GM12873 (cell line): ENCODE measurements around the gene IFT172.

Experiments used
- TF ChIP-seq, protein P1 (sequence below): IDR thresholded peaks from 2 replicates; pipeline ENCODE4 v1.5.1; 2012; ENCODE audit warnings: low read depth, mild to moderate bottlenecking, moderate library complexity, low read length, control low read depth; ENCODE audit not compliant: insufficient read depth; ENCODE audit errors: missing control alignments

Gene IFT172

DNA sequence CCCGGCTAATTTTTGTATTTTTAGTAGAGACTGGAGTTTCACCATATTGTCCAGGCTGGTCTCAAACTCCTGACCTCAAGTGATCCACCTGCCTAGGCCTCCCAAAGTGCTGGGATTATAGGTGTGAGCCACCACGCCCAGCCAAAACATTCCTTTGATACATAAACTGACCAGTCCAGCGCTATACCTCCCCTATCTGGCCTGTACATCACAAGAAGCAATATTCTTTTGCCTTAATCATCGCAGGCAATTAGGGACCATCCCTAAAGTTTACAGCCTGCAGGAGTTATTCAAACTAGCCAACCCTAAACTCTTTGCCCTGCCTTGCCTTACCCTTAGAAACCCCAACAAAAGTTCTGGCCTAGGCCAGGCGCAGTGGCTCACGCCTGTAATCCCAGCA lies 73.4 kb downstream of the IFT172 start:
- TF ChIP-seq, protein P1, sequence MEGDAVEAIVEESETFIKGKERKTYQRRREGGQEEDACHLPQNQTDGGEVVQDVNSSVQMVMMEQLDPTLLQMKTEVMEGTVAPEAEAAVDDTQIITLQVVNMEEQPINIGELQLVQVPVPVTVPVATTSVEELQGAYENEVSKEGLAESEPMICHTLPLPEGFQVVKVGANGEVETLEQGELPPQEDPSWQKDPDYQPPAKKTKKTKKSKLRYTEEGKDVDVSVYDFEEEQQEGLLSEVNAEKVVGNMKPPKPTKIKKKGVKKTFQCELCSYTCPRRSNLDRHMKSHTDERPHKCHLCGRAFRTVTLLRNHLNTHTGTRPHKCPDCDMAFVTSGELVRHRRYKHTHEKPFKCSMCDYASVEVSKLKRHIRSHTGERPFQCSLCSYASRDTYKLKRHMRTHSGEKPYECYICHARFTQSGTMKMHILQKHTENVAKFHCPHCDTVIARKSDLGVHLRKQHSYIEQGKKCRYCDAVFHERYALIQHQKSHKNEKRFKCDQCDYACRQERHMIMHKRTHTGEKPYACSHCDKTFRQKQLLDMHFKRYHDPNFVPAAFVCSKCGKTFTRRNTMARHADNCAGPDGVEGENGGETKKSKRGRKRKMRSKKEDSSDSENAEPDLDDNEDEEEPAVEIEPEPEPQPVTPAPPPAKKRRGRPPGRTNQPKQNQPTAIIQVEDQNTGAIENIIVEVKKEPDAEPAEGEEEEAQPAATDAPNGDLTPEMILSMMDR = no peak

DNA sequence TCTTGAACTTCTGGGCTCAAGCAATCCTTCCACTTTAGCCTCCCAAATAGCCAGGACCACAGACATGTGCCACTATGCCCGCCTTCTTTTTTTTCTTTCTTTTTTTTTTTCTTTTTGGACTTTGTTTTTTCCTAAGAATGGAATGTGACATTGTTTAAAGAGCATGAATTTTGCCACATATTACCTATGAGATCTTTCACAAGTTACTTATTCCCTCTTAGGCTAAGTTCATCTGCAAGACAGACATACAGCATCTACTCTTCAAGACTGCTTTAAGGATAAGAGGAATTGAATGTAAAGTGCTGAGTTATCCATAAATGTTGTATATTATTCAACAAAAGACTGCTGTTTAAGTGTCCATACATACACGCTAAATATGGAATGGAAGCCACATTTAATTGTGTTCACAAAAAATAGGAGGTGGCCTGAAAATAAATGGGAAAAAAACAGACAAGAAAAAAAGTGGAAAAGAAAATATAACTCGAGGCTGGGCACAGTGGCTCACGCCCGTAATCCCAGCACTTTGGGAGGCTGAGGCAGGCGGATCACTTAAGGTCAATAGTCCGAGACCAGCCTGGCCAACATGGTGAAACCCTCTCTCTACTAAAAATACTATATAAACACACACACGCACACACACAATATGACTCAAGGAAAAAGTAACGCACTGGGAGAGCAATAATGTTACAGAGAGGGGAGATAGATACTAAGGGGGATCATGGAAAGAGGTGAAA lies 77.0 kb downstream of the IFT172 start:
- TF ChIP-seq, protein P1 = no peak

DNA sequence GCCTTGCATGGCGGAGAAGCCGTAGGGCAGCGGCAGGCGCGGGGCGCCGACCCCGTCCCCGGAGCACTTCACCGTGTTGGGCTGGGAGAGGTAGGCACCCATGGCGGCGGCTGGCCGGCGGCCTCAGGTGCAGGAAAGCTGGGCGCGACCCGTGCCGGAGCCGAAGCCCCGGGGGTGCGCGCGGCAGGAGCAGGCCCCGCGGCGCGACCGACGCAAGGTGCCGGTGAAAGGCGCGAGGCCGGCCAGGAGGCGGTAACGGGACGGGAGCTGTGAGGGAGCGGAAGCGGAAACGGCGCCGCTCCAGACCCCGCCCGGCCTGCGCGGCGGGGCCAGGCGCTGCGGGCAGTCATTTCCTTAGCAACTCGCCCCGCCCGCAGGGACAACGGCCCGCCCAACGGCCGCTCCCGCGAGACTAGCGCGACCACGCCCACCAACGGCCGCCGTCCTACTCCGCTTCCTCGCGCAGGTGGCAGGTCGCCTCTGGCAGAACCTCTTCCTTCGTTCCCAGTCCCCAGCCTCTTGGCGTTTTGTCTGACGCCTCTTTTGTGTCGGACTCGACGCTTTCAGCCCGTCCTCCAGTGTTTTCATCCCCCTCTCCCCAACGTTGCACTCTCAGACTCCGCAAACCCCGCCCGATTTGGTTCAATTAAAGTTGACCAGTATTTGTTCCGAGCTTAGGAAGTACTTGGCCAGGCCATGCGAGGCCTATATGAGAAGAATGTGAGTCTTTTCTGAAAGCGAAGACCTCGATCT lies 80.0 kb downstream of the IFT172 start, which contains the start of gene PPM1G:
Gene PPM1G, minus strand, starts transcription at position 271 of the 753 bp plus-strand sequence. Its CDS starts 169 bp downstream, at position 102.
- TF ChIP-seq, protein P1 = no peak

DNA sequence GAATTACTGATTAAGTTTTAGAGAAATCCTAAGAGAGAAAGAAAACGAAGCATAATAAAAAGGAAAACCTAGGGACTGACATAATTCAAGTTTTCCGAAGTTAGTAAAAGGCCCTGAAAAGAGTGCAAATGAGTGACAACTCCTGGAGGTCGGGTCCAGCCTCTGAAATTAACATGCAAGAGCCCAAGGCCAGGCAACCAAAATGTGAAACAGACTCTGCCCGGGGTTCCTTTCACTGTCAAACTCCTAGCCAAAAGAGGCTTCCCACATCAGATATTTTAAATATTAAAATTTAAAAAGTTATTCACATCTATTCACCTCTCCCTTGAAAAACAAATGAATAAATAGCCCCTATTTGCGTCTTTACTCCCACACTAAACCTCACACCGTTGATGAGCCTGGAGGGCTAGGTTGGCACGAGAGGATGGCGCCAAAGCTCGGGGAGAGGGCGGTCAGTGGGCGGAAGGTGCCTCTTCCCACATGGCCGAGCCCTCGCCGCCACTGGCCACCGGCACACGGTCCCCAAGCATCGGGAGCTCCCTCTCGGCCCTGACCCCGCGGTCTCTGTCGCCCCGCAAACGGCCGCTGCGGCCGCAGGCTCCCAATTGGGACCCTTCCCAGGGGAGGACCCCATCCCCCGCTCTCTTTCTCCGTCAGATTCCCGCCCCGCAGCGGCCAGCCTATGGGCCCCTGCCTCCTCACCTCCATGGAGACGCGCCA lies 80.8 kb downstream of the IFT172 start:
- TF ChIP-seq, protein P1 = no peak

DNA sequence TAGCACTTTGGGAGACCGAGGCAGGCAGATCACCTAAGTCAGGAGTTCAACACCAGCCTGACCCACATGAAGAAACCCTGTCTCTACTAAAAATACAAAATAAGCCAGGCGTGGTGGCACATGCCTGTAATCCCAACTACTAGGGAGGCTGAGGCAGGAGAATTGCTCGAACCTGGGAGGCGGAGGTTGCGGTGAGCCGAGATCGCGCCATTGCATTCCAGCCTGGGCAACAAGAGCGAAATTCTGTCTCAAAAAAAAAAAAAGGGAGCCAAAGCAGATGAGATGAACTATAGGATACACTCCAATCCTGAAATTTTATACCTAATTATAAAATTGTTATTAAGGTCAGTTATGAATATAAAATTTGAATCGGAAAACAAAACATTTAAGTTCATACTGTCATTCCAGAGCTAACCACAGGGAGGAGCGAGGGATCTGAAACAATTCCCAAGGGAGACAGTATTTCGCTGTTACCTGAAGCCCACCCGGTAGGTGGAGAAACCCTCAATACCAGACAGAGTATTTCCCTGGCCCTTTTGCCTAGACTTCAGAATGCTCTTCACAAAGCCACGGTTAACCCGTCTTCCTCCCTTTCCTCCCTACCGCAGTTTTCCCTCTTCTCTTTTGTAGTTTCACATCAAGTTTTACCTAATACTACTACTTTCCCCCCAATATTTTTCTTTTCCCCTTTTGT lies 81.6 kb downstream of the IFT172 start:
- TF ChIP-seq, protein P1 = peak; percentile 45

DNA sequence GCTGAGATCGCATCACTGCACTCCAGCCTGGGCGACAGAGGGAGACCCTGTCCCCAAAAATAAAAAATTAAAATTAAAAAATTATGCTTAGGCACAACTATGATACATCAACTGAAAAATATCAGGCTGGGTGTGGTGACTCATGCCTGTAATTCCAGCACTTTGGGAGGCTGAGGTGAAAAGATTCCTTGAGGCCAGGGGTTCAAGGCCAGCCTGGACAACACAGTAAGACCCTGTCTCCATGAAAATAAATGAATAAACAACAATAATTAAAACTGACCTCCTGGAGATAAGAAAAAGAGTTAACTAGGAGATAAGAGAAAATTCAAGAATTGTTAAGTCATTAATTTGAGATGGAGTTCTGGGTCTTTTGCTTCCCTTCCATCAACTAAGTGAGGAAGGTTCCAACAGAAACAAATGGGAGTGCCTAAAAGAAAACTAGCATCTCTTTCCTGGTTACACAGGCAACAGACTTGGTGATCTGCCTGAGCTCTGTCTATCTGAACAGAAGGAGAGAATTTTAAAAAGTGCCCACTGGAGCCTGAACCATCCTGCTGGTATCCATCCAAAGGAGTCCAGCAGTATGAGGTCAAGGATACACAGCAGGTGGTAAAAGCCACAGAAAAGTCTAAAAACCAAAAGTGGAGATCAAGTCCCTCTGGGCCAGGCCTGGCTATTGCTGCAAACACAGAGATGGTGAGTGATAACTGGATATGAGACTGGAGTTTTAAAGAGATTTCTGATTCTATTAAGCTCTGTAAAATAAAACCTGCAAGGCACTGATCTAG lies 89.0 kb downstream of the IFT172 start:
- TF ChIP-seq, protein P1 = no peak
